Ovary (tissue), 9 donors: Measurements from ENCODE around the gene PYGB. TPM values are rescaled to one million over a fixed set of nuclear protein-coding genes. Genes with fewer than 3 reads are reported as not detected.
A peak's percentile ranks its signal among the peaks of the same experiment; 100 is the strongest.
"Not testable (repeated sequence)": the region's sequence is repeated elsewhere in the genome, so short reads cannot be mapped to it uniquely, and the experiment has no call there.

Experiments used
- DNase-seq, 5 donors: peaks; one replicate each; pipeline ENCODE4 v3.0.0-alpha.2; 2019 to 2020
- H3K27ac ChIP-seq, 2 donors: fragments of 200-600 bp; one replicate each; pipeline versions ENCODE4 v1.5.1 to v1.8.0; 2019 to 2022
- H3K27me3 ChIP-seq: fragments of 200-600 bp; one replicate; pipeline ENCODE4 v1.8.0; 2022
- H3K36me3 ChIP-seq: fragments of 200-600 bp; sonication (generic); one replicate; pipeline ENCODE4 v1.5.1; 2019
- H3K4me1 ChIP-seq: one replicate; pipeline ENCODE4 v1.8.1; 2013; ENCODE audit warnings: mild to moderate bottlenecking, moderate library complexity; ENCODE audit not compliant: insufficient read depth
- H3K4me3 ChIP-seq: fragments of 200-600 bp; sonication (generic); one replicate; pipeline ENCODE4 v1.5.1; 2017
- H3K9me3 ChIP-seq, 2 donors: fragments of 200-600 bp in 1 of 2; sonication (generic) in 1 of 2; one replicate each; pipeline versions ENCODE4 v1.5.1 to v1.8.1; 2013 to 2019; ENCODE audit warnings: mild to moderate bottlenecking in 1 of 2, moderate library complexity in 1 of 2
- EP300 ChIP-seq: sonication (generic); formaldehyde crosslinking; IDR thresholded peaks from one replicate; pipeline ENCODE4 v1.6.1; 2017; ENCODE audit warnings: antibody characterized with exemption
- POLR2A ChIP-seq: fragments of 450-650 bp; IDR thresholded peaks from one replicate; pipeline ENCODE4 v1.6.1; 2017; ENCODE audit warnings: antibody characterized with exemption, mild to moderate bottlenecking, moderate library complexity
- WGBS, 3 donors: extraction: QIAGEN DNeasy Blood & Tissue Kit in 1 of 3; methylation state at CpG; one replicate each; pipeline versions ENCODE4 v1.1.5 to v1.1.7; 2013 to 2017; 5-methylcytosine and 5-hydroxymethylcytosine counted together
- intact Hi-C, 4 donors: fragments of 100-400 bp; cut with DNase I; formaldehyde crosslinking; loops; one replicate each; pipeline versions ENCODE4 v1.11.0 to v1.15.1; 2022 to 2023
- polyA plus RNA-seq, 2 donors: library from polyadenylated mRNA; stranded (reverse); fragments of 200-250 nt in 1 of 2; fragments of 350-450 nt in 1 of 2; fragmentation: Illumina TruSeq in 1 of 2; extraction: RNeasy Lipid Tissue Mini Kit (QIAGEN cat#74804) in 1 of 2; gene quantifications; one replicate each; pipeline ENCODE4 v1.2.3, GENCODE V29; 2013 to 2014
- total RNA-seq, 7 donors: library from RNA; depleted of rRNA in 2 of 7; stranded (reverse); fragments of >200 nt in 2 of 7; fragmentation: NEBNext Ultra II Directional in 3 of 7; extraction: Animal tissue kit (Norgen Biotek cat#: 25700) in 3 of 7; gene quantifications; one replicate each; pipeline versions ENCODE4 v1.1.0 to v1.2.4, GENCODE V29; 2016 to 2023
- TF ChIP-seq, protein P1 (sequence below), 3 donors: fragments of 450-650 bp in 2 of 3; fragments of 200-600 bp in 1 of 3; IDR thresholded peaks; one replicate each; pipeline versions ENCODE4 v1.5.1 to v1.8.0; 2016 to 2022; ENCODE audit warnings: antibody characterized with exemption in 3 of 3, mild to moderate bottlenecking in 1 of 3
- donor health status: DM: no; HTN: no; CAD: no; lungs with moderate emphysema.
- donor health status: DM: no; HTN: no; CAD: no.
- donor health status: Bipolar disorder and iron deficiency.
- donor health status: DM: yes; HTN: yes; CAD: no.
- donor health status: DM: no; HTN: no; CAD: no.
- donor health status: DM: yes; HTN: yes; CAD: no.

Gene PYGB
- total and polyA plus RNA-seq, 9 donors = 23.1 to 54.2 (median 38.3) TPM

GRCh38 chr20:25230166-25230831, 17.6 kb upstream of the PYGB start:
- intact Hi-C loops = no loop called here
- 77 to 82% (median 82%) methylated on average over 8 of the region's 8 CpGs for WGBS, 3 donors
- Histone ChIP-seq H3K4me1 (peaks cover 4% of the 10 kb centered on the region), H3K27me3 (no peaks in the 10 kb centered on the region), H3K36me3 (no peaks in the 10 kb centered on the region), H3K4me3 (no peak overlapping the region), H3K27ac (no peak overlapping the region), H3K9me3 (no peaks in the 10 kb centered on the region)
- DNase-seq = no peak
- TF ChIP-seq POLR2A (no peak), EP300 (no peak)
- TF ChIP-seq, protein P1, sequence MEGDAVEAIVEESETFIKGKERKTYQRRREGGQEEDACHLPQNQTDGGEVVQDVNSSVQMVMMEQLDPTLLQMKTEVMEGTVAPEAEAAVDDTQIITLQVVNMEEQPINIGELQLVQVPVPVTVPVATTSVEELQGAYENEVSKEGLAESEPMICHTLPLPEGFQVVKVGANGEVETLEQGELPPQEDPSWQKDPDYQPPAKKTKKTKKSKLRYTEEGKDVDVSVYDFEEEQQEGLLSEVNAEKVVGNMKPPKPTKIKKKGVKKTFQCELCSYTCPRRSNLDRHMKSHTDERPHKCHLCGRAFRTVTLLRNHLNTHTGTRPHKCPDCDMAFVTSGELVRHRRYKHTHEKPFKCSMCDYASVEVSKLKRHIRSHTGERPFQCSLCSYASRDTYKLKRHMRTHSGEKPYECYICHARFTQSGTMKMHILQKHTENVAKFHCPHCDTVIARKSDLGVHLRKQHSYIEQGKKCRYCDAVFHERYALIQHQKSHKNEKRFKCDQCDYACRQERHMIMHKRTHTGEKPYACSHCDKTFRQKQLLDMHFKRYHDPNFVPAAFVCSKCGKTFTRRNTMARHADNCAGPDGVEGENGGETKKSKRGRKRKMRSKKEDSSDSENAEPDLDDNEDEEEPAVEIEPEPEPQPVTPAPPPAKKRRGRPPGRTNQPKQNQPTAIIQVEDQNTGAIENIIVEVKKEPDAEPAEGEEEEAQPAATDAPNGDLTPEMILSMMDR (IDR thresholded peaks at IDR 0.05) = no peak

- peak in 2 of 5 donors; percentile 41 to 73 for DNase-seq
- peaks cover 8% of the 10 kb centered on the region for H3K4me1 ChIP-seq
- no peaks in the 10 kb centered on the region for H3K36me3 ChIP-seq
- WGBS, 3 donors = 36 to 47% (median 37%) methylated on average over 10 of the region's 10 CpGs
- no peaks in the 10 kb centered on the region for H3K9me3 ChIP-seq
- H3K27ac ChIP-seq = no peak overlapping the region
- TF ChIP-seq POLR2A (no peak), EP300 (no peak)
- H3K4me3 ChIP-seq = no peak overlapping the region
- no peaks in the 10 kb centered on the region for H3K27me3 ChIP-seq
- intact Hi-C loops = no loop called here
These were observed 14.7 kb upstream of the PYGB start for GRCh38 chr20:25233016-25233772.

DNA sequence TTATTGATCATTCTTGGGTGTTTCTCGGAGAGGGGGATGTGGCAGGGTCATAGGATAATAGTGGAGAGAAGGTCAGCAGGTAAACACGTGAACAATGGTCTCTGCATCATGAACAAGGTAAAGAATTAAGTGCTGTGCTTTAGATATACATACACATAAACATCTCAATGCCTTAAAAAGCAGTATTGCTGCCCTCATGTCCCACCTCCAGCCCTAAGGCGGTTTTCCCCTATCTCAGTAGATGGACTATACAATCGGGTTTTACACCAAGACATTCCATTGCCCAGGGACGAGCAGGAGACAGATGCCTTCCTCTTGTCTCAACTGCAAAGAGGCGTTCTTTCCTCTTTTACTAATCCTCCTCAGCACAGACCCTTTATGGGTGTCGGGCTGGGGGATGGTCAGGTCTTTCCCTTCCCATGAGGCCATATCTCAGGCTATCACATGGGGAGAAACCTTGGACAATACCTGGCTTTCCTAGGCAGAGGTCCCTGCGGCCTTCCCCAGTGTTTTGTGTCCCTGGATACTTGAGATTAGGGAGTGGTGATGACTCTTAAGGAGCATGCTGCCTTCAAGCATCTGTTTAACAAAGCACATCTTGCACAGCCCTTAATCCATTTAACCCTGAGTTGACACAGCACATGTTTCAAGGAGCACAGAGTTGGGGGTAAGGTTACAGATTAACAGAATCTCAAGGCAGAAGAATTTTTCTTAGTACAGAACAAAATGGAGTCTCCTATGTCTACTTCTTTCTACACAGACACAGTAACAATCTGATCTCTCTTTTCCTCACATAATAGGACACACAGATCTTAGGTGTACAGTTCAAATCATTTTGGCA, 13.7 kb upstream of the PYGB start:
- H3K27me3 ChIP-seq, H3K27ac ChIP-seq, H3K36me3 ChIP-seq, H3K4me3 ChIP-seq, intact Hi-C loops, DNase-seq, H3K4me1 ChIP-seq, H3K9me3 ChIP-seq: not testable (repeated sequence)
- 57 to 71% (median 69%) methylated on average over 8 of the region's 8 CpGs for WGBS, 3 donors

- DNase-seq = no peak
- no peaks in the 10 kb centered on the region for H3K36me3 ChIP-seq
- no peaks in the 10 kb centered on the region for H3K9me3 ChIP-seq
- H3K27ac ChIP-seq = no peak overlapping the region
- peaks cover 8% of the 10 kb centered on the region for H3K4me1 ChIP-seq
- WGBS, 3 donors = 71 to 80% (median 77%) methylated on average over 15 of the region's 15 CpGs
- H3K4me3 ChIP-seq = no peak overlapping the region
- no peaks in the 10 kb centered on the region for H3K27me3 ChIP-seq
- TF ChIP-seq POLR2A (no peak), EP300 (no peak)
- TF ChIP-seq, protein P1 (IDR thresholded peaks at IDR 0.05) = no peak
- intact Hi-C loops = no loop called here
These were observed 11.2 kb upstream of the PYGB start for GRCh38 chr20:25236450-25237304.
